ENCODE data around the gene LDLRAD4.
"Not testable (repeated sequence)": the region's sequence is repeated elsewhere in the genome, so short reads cannot be mapped to it uniquely, and the experiment has no call there.

LDLRAD4 gene

GRCh38 chr18:13454363-13455150 is 236.0 kb downstream of the LDLRAD4 start:
- no peak for DNase-seq

- no peak for DNase-seq
Measured at GRCh38 chr18:13455471-13455870, 236.9 kb downstream of the LDLRAD4 start.

DNA sequence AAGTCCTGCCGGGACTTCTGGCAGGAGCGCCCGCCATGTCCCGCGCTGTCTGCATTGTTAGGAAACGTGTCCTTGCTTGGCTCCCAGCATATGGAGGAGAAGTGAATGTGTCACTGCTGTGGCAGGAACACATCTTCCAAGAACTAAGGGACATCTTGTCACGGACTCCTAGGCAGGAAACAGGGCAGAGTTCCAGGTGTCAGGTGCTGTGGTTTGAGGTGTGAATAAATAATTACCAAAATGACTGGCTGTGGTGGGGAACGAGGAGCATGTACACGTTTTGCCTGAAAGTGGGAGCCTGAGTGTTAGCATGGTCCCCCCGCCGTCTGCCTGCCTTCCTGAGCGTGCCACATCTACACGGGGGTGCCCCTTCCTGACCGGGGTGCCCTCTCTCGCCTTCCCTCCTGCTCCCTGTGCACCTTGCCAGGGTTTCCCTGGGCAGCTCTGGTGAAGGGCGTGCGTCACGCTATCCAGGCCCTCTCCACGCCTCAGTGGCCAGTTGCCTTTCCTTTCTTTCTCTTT is 237.5 kb downstream of the LDLRAD4 start:
- DNase-seq: no peak

DNA sequence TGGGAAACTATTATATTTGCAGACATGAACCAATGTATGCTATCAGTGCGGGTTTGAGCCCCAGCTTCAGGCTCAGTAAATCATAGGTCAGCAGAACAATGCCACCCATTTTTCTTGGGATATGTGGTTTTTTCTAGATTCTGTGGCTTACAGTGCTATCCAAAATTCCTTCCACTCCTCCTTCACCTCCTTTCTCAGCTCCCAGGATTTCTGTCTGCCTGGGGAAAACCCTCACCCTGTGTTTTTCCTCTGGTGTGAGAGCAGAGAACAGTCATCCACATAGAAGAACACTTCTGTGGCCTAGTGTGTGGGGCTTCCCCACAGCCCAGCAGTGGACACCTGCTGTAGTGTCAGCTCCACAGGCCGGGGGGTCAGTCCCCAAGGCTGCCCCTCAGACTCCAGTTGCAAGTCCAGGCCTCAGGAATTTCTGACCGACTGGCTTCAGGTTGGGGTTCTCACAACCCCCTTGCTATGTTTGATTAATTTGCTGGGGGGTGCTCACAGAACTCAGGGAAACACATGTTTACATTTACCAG is 238.2 kb downstream of the LDLRAD4 start:
- DNase-seq: no peak

- no peak for DNase-seq
Measured at GRCh38 chr18:13457327-13457726, 238.8 kb downstream of the LDLRAD4 start.

DNA sequence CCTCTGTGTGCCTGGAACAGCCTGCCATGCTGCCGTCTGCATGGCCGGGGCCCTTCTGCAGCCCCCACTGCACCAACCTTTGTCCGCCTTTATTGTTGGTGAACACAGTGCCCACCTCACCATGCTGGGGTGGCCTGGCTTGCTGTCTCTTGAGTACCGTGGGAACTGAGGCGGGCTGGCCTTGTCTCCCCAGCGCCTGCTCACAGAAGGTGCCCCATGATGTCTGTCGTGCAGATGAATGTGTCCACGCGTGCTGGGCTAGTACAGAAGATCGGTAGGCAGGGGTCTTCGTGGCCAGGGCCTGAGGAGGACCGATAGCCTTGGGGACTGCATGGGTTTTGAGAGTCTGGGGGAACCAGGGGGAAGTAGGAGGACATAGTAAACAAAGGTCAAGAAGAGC is 242.4 kb downstream of the LDLRAD4 start:
- DNase-seq: no peak

DNA sequence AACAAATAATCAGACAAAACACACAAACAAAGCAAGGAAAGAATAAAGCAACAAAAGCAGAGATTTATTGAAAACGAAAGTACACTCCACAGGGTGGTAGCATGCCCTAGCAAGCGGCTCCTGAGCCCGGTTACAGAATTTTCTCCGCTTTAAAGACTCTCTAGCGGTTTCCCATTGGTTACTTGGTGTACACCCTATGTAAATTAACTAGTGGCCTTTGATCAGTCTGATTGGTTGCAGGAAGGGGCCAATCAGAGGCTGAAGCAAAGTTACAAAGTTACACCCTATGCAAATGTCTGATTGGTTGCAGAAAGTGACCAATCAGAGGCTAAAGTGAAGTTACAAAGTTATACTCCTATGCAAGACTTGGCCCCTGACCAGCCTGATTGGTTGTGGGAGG is 242.9 kb downstream of the LDLRAD4 start:
- DNase-seq: no peak

DNA sequence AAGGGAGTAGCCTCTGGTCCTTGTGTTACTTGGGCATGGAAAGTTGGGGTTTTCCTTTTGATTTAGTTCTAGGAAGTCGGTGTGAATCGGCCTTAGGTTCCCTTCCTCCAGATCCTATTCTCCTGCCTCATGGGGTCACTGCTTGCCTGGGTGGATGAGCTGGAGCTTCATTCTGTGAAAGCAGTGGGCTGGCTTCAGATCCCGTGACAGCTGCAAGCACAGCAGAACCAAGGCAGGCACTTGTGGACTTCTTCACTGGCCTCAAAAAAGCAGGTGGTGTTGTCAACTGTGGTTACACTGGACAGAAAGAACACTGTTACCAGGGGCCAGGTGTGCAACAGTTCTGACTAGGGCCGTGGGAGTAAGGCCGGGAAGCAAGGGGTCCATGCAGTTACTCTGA is 243.4 kb downstream of the LDLRAD4 start:
- no peak for DNase-seq

DNA sequence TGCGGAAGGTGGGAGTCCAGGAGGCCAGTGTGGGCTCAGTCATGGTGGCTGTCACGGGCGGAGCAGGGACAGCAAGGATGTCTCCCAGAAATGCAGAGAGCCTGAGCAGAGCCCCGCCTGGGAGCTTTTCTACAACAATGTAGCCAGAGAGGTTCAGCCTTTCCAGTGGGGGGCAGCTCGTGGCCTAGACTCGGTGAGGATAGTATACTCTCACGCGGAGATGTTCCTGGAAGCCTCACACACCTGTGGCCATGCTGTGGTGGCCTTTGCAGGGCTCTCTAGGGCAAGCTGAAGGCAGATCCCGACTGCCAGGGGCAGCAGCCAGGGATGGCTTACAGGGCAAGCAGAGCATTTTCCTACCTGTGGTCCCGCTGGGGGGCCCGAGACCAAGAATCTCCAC is 244.1 kb downstream of the LDLRAD4 start:
- DNase-seq: no peak

GRCh38 chr18:13463526-13464210 is 245.1 kb downstream of the LDLRAD4 start:
- no peak for DNase-seq

- DNase-seq: no peak
Measured at GRCh38 chr18:13464432-13465123, 246.0 kb downstream of the LDLRAD4 start.

DNA sequence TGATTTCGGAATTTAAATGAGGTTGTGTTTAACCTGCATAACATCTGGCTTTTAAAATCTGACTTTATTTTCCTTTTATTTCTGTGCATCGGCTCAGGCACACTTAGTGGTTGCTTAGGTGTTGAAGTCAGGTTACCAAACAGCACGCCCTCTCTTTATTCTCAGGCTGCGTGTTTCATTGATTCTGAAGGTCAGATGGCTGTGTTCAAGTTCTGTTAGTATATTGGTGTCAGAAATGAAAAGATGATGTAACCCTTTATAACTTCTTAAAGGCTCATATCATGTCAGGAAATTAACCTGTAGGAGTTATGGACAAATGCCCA is 246.5 kb downstream of the LDLRAD4 start:
- no peak for DNase-seq

DNA sequence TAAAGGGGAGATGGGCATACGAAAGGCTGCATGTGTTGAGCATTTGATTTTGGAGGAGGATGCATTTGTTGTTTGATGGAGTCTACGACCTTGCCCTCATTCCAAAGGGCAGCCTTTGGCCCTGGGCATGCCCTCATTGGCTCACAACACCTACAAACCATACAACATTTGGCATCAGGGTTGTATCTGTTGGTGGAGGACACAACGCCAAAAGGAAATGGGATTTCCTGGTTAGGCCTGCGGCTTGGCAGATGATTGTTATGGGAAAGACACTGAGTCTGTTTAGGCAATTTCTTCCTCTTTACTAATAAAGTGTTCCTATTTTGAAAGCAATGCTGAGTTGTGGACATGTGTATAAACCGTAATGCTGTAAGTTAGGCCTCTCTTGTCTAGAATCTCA is 246.9 kb downstream of the LDLRAD4 start:
- no peak for DNase-seq

DNA sequence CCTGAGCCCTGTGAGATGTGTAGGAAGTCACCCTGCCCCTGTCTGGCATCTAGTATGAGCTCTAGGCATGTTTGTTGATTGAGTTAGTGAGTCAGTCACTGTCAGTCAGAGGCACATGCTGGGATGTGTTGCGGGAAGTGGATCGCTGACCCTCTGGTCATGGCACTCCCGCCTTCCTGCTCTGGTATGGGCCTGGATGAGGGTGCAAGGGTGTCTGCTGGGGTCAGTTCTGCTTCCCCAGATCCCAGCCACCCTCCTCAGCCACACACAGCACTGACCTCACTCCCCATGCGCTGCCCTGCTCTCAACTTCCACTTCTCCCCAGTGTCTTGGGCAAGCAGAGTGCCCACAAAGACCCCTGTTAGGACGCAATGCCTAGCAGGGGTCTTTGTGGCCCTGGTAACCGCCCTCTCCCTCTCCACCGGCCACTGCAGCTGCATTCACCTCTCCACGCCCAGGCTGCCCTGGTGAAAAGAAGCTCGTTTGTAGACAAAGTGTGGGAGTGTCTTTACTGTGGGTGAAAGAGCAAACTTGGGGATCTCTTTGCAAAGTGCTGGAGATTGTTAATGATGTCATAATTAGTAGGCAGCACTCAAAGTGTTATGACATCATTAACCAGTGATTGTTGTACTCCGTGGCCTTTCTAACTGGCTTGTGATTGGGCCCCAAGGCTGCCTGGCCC is 252.1 kb downstream of the LDLRAD4 start:
- DNase-seq: no peak

DNA sequence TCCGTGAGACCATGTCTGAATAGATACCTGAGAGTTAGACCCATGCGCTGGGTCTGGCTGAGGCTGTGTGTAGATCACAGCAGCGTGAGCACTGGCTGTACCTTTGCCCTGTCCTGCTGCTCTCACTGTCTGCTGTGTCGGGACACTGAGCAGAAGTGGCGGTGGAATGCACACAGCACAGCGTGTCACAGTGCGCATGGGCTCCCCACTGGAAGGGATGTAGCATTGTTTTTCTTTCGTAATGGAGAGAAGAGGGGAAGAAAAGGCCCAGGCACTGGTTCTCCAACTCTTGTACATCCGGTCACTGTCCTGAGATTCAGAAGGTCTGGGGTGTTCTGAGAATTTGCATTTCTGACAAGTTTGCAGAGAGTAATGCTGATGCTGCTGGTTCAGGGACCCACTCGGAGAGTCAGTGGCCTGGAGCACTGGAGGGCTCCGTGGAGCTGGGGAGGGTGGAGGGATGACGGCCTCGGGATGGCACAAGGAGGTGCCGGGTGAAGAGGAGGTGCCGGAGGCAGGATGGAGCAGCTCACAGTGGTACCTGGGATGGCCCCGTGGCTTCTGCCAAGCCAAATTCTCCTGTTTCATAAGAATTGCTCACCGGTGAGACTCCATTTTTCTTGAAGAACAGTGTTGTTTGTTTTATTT is 252.8 kb downstream of the LDLRAD4 start:
- DNase-seq: no peak

- no peak for DNase-seq
Measured at GRCh38 chr18:13471971-13472628, 253.5 kb downstream of the LDLRAD4 start.

- no peak for DNase-seq
Measured at GRCh38 chr18:13473751-13474150, 255.2 kb downstream of the LDLRAD4 start.

- no peak for DNase-seq
Measured at GRCh38 chr18:13474336-13474735, 255.8 kb downstream of the LDLRAD4 start.

DNA sequence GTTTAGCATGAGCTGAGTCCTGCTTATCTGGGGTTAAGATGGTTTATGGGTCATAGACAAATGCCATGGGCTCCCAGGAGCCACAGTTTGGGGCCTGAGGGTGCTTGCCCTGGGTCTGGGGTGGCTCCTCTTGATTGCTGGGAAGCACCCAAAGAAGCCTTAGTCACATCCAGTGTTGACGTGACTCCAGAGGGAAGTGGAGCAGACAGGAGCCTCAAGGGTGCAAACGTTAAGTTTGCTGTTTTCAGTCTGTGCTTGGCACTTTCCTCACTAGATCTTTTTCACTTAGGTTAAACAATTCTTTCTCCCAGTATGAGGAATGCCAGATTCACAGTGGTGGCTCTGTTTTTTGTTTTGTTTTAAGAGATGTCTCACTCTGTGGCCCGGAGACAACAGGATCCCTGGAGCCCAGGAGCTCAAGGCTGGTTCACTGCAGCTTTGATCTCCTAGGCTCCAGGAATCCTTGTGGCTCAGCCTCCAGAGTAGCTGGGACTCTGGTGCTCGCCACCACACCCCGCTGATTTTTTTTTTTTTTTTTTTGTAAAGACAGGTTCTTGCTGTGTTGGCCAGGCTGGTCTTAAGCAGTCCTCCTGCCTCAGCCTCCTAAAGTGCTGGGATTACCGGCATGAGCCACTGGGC is 256.5 kb downstream of the LDLRAD4 start:
- DNase-seq: no peak

- DNase-seq: not testable (repeated sequence)
Measured at GRCh38 chr18:13476312-13476711, 257.8 kb downstream of the LDLRAD4 start.

GRCh38 chr18:13477147-13477683 is 258.7 kb downstream of the LDLRAD4 start:
- no peak for DNase-seq
